ENCODE data around the gene PPP1R10.

PPP1R10 gene

GRCh38 chr6:30618270-30618797, 1.3 kb upstream of the PPP1R10 start:
- no peak for DNase-seq

GRCh38 chr6:30617565-30618269, 674 bp upstream of the PPP1R10 start, which contains the start of gene MRPS18B:
MRPS18B (plus strand) TSS chr6:30617840; CDS start chr6:30617866, 26 bp downstream.
- peak; percentile 89 for DNase-seq

- DNase-seq: peak; percentile 8
These were observed 859 bp downstream of the PPP1R10 start for GRCh38 chr6:30615958-30616810.

GRCh38 chr6:30615219-30615957, 1.7 kb downstream of the PPP1R10 start:
- DNase-seq: peak; percentile 51

GRCh38 chr6:30614843-30615218, 2.2 kb downstream of the PPP1R10 start:
- DNase-seq: peak; percentile 90

GRCh38 chr6:30614044-30614842, 2.8 kb downstream of the PPP1R10 start:
- DNase-seq: no peak

GRCh38 chr6:30613251-30614043, 3.6 kb downstream of the PPP1R10 start:
- DNase-seq: no peak

- DNase-seq: no peak
These were observed 4.3 kb downstream of the PPP1R10 start for GRCh38 chr6:30612687-30613248.

- no peak for DNase-seq
These were observed 4.8 kb downstream of the PPP1R10 start for GRCh38 chr6:30612213-30612612.

GRCh38 chr6:30611856-30612194, 5.2 kb downstream of the PPP1R10 start:
- no peak for DNase-seq

GRCh38 chr6:30611150-30611855, 5.7 kb downstream of the PPP1R10 start:
- DNase-seq: no peak

GRCh38 chr6:30610065-30610464, 7.0 kb downstream of the PPP1R10 start:
- DNase-seq: no peak

- DNase-seq: no peak
These were observed 13.1 kb downstream of the PPP1R10 start for GRCh38 chr6:30603961-30604360.

GRCh38 chr6:30601815-30602641, 15.0 kb downstream of the PPP1R10 start:
- no peak for DNase-seq

GRCh38 chr6:30601436-30601814, 15.6 kb downstream of the PPP1R10 start:
- DNase-seq: no peak

GRCh38 chr6:30600451-30600961, 16.5 kb downstream of the PPP1R10 start:
- DNase-seq: no peak

GRCh38 chr6:30599625-30600324, 17.3 kb downstream of the PPP1R10 start:
- no peak for DNase-seq

- no peak for DNase-seq
These were observed 18.0 kb downstream of the PPP1R10 start for GRCh38 chr6:30598912-30599624.
